Activated CD4-positive, alpha-beta T cell treated with anti-CD3 and anti-CD28 coated beads, Interleukin-2, Interleukin-6, amounts not matched to agents 100 ng/mL and 50 ng/mL, durations not matched to agents 16 hours and 8 hours (primary cell): ENCODE measurements around the gene GMFB.

Experiments used
- DNase-seq: peaks from one replicate; pipeline ENCODE4 v3.0.0-alpha.2; 2020

The GMFB gene

DNA sequence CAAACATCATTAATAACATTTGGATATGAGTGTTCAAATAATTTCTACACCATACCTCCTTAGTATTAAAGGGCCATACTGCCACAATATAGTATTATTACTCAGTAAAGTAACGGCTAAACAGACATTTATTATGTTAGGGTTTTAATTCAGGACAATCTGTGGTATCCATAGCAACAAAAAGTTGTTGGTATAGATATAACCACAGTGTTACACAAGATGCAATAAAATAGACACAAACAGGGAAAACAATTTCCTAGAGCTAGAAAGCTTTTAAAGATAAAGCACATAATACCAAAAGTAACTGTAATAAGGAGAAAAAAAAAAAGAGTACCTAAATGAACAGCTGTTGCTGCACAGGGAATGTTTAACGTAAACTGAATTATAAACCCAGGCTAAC lies 63.7 kb downstream of the GMFB start:
- DNase-seq, result no peak
